Pancreas (tissue), 10 donors: ENCODE measurements around the gene BRMS1L. TPM values are rescaled to one million over a fixed set of nuclear protein-coding genes. Genes with fewer than 3 reads are reported as not detected.
"Not testable (repeated sequence)": the region's sequence is repeated elsewhere in the genome, so short reads cannot be mapped to it uniquely, and the experiment has no call there.

Experiments
- ATAC-seq, 4 donors: fragments of 200-7000 bp; cut with Tn5 transposase; one replicate each; pipeline versions ENCODE4 v1.8.0 to v1.9.1; 2020; ENCODE audit warnings: mild to moderate bottlenecking in 4 of 4, moderate library complexity in 4 of 4
- DNase-seq, 6 donors: peaks; one replicate each; pipeline ENCODE4 v3.0.0-alpha.2; 2020
- FAIRE-seq: peaks from 2 replicates; lab custom pipeline; 2012; peaks lifted over from hg19 to GRCh38; lab: Jason Lieb, UNC
- H3K27ac ChIP-seq, 4 donors: fragments of 200-600 bp; sonication (generic); 1 replicate in 3 of 4; 2 replicates in 1 of 4; pipeline versions ENCODE4 v1.5.0 to v1.8.0; 2020
- H3K27me3 ChIP-seq, 4 donors: fragments of 200-600 bp; one replicate each; pipeline ENCODE4 v1.8.0; 2021
- H3K36me3 ChIP-seq, 3 donors: fragments of 200-600 bp; sonication (generic) in 1 of 3; one replicate each; pipeline versions ENCODE4 v1.5.0 to v1.8.0; 2020 to 2021
- H3K4me1 ChIP-seq, 3 donors: fragments of 200-600 bp; one replicate each; pipeline ENCODE4 v1.8.0; 2021
- H3K4me3 ChIP-seq, 4 donors: fragments of 200-600 bp; sonication (generic) in 2 of 4; one replicate each; pipeline versions ENCODE4 v1.5.0 to v1.8.0; 2020 to 2021
- H3K9me3 ChIP-seq, 4 donors: fragments of 200-600 bp; one replicate each; pipeline ENCODE4 v1.8.0; 2021
- CTCF ChIP-seq, 4 donors: fragments of 200-600 bp; sonication (generic) in 3 of 4; IDR thresholded peaks; one replicate each; pipeline versions ENCODE4 v1.5.0 to v1.8.0; 2021; ENCODE audit warnings: antibody characterized with exemption in 4 of 4
- WGBS, 2 donors: extraction: QIAGEN DNeasy Blood & Tissue Kit; methylation state at CpG; one replicate each; pipeline ENCODE4 v1.1.7; 2013; 5-methylcytosine and 5-hydroxymethylcytosine counted together
- intact Hi-C, 3 donors: fragments of 100-400 bp; cut with DNase I; formaldehyde crosslinking; loops; one replicate each; pipeline versions ENCODE4 v1.11.1 to v1.14.2; 2022
- polyA plus RNA-seq, 2 donors: library from polyadenylated mRNA; stranded (reverse); fragments of 200-250 nt; gene quantifications; one replicate each; pipeline ENCODE4 v1.2.3, GENCODE V29; 2013
- total RNA-seq, 6 donors: library from RNA; stranded (reverse); fragmentation: NEBNext Ultra II Directional in 4 of 6; extraction: Animal tissue kit (Norgen Biotek cat#: 25700) in 4 of 6; gene quantifications; one replicate each; pipeline versions ENCODE4 v1.2.1 to v1.2.4, GENCODE V29; 2021 to 2023
- donor health status: healthy with polysubstance abuse.
- donor health status: DM: no; HTN: no; CAD: no; lungs with moderate emphysema.
- donor health status: DM: no; HTN: no; CAD: no.
- donor health status: control.
- donor health status: control.
- donor health status: Bipolar disorder and iron deficiency.
- donor health status: DM: yes; HTN: yes; CAD: no.
- donor health status: DM: no; HTN: no; CAD: no.
- donor health status: DM: no; HTN: no; CAD: no.
- donor health status: DM: yes; HTN: yes; CAD: no.

Gene BRMS1L
- total RNA-seq: 1 to 10 TPM; 1.5 to 3.7 (median 2.0) TPM
- polyA plus RNA-seq: 1 to 10 TPM; 1.5 to 3.8 TPM

GRCh38 chr14:35826218-35826951 lies at the start of gene BRMS1L:
TSS of gene BRMS1L (plus strand) at chr14:35826338. CDS start at chr14:35826517, 179 bp downstream.
- Histone ChIP-seq H3K27ac (peak within 1 kb of the TSS; percentile 90 to 99 (median 94)), H3K36me3 (no peaks in the 10 kb centered on the region), H3K4me3 (peak within 1 kb of the TSS; percentile 57 to 96 (median 80)), H3K9me3 (no peaks in the 10 kb centered on the region), H3K4me1 (peaks cover 0 to 5% (median 0%) of the 10 kb centered on the region in 3 donors), H3K27me3 (no peaks in the 10 kb centered on the region)
- intact Hi-C loops: no loop called here
- peak; percentile 97 to 99 (median 97) for DNase-seq
- ATAC-seq: peak; percentile 94 to 98 (median 96)
- FAIRE-seq: peak; percentile 89
- WGBS, 2 donors: 0 to 1% methylated on average over 52 to 70 of the region's 70 CpGs
- TF ChIP-seq CTCF (IDR thresholded peaks at IDR 0.05): no peak

DNA sequence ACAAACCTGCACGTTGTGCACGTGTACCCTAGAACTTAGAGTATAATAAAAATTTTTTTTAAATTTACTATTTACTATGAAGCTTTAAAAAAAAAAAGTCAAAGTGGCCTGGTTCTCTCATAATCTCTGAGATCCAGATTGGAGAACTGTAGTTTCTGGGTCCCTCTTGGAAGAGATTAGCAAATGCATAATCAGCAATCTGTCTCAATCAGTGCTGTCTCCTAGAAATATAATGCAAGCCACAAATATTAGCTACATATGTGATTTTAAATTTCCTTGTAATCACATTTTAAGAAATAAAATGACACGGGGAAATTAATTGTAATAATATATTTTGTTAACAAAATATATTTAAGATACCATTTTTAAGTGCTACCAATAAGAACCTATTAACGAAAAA lies 49.3 kb upstream of the BRMS1L start:
- peaks cover 0 to 7% (median 0%) of the 10 kb centered on the region in 3 donors for H3K36me3 ChIP-seq
- 91 to 95% methylated on average over 4 of the region's 4 CpGs for WGBS, 2 donors
- H3K4me1 ChIP-seq: no peaks in the 10 kb centered on the region
- ATAC-seq (no peak), FAIRE-seq (no peak), DNase-seq (no peak)
- no peaks in the 10 kb centered on the region for H3K9me3 ChIP-seq
- no peak overlapping the region for H3K4me3 ChIP-seq
- no peak overlapping the region for H3K27ac ChIP-seq
- TF ChIP-seq CTCF (IDR thresholded peaks at IDR 0.05): no peak
- intact Hi-C loops: no loop called here
- H3K27me3 ChIP-seq: no peaks in the 10 kb centered on the region

- H3K9me3 ChIP-seq, H3K4me3 ChIP-seq, H3K27ac ChIP-seq, ATAC-seq, intact Hi-C loops, H3K27me3 ChIP-seq, FAIRE-seq, H3K4me1 ChIP-seq, DNase-seq, H3K36me3 ChIP-seq: not testable (repeated sequence)
- WGBS, 2 donors: 98 to 99% methylated on average over 5 of the region's 5 CpGs
These were observed 48.6 kb upstream of the BRMS1L start for GRCh38 chr14:35777550-35777949.

- ATAC-seq (no peak), FAIRE-seq (no peak)
These were observed 46.8 kb upstream of the BRMS1L start for GRCh38 chr14:35779368-35779767.

GRCh38 chr14:35783699-35784098 lies 42.4 kb upstream of the BRMS1L start:
- Histone ChIP-seq H3K36me3 (no peaks in the 10 kb centered on the region), H3K4me3 (no peak overlapping the region), H3K9me3 (peaks cover 0 to 3% (median 0%) of the 10 kb centered on the region in 4 donors), H3K27me3 (no peaks in the 10 kb centered on the region), H3K27ac (no peak overlapping the region), H3K4me1 (no peaks in the 10 kb centered on the region)
- intact Hi-C loops: no loop called here
- no peak for FAIRE-seq
- no peak for ATAC-seq
- no peak for TF ChIP-seq CTCF (IDR thresholded peaks at IDR 0.05)
- 34 to 51% methylated on average over 1 of the region's 1 CpG for WGBS, 2 donors
- no peak for DNase-seq

More at GRCh38 chr14:35779368-35779767, 46.8 kb upstream of the BRMS1L start:
- intact Hi-C loops: no loop called here
- 98 to 99% methylated on average over 3 of the region's 3 CpGs for WGBS, 2 donors
- H3K4me1 ChIP-seq: no peaks in the 10 kb centered on the region
- no peak overlapping the region for H3K27ac ChIP-seq
- TF ChIP-seq CTCF (IDR thresholded peaks at IDR 0.05): no peak
- H3K4me3 ChIP-seq: no peak overlapping the region
- H3K9me3 ChIP-seq: peaks cover 0 to 3% (median 0%) of the 10 kb centered on the region in 4 donors
- H3K36me3 ChIP-seq: peaks cover 0 to 5% (median 0%) of the 10 kb centered on the region in 3 donors
- no peaks in the 10 kb centered on the region for H3K27me3 ChIP-seq
- DNase-seq: no peak
